Measurements from ENCODE around the gene RHBDF2. TPM values are rescaled to one million over a fixed set of nuclear protein-coding genes. Genes with fewer than 3 reads are reported as not detected.
A peak's percentile ranks its signal among the peaks of the same experiment; 100 is the strongest.

The RHBDF2 gene
- total and polyA plus RNA-seq, 2 donors (not counting 1 experiment from before 2014, with no cell fraction given): 288 to 482 TPM

GRCh38 chr17:76529224-76530094 lies 28.2 kb upstream of the RHBDF2 start:
- Histone ChIP-seq H3K4me2 (replicated peaks; ENCODE audit: low read depth, low read length, poor library complexity, severe bottlenecking) (peak overlapping the region; percentile 98), H3K4me1 (ENCODE audit: control insufficient read depth in 2 of 2, insufficient read depth in 2 of 2, low read length in 2 of 2) (peaks cover 48 to 57% of the 10 kb centered on the region in 2 donors), H3K4me3 (ENCODE audit: control extremely low read depth in 1 of 5, extremely low read depth in 1 of 5, insufficient read depth in 1 of 5, low read depth in 2 of 5, low read length in 4 of 5) (peak overlapping the region in 4 of 5 experiments; percentile 27 to 77 (median 71)), H4K20me1 (ENCODE audit: control insufficient read depth, insufficient read depth, low read length, poor library complexity, severe bottlenecking) (no peaks in the 10 kb centered on the region), H3K9me3 (ENCODE audit: control extremely low read depth in 1 of 3, control insufficient read depth in 2 of 3, insufficient read depth in 1 of 3, low read length in 2 of 3) (no peaks in the 10 kb centered on the region), H3K27ac (ENCODE audit: low read length in 2 of 2) (peak overlapping the region; percentile 97 to 99), H3K79me2 (ENCODE audit: control insufficient read depth, insufficient read depth, low read length) (peaks cover 43% of the 10 kb centered on the region), H3K27me3 (replicated peaks in 1 of 4; ENCODE audit: control extremely low read depth in 1 of 4, control insufficient read depth in 3 of 4, insufficient read depth in 4 of 4, low read length in 3 of 4) (no peaks in the 10 kb centered on the region), H2AFZ (ENCODE audit: insufficient read depth, low read depth, low read length, poor library complexity, severe bottlenecking) (peak overlapping the region; percentile 72), H3K9ac (ENCODE audit: low read length) (peak overlapping the region; percentile 77), H3K36me3 (replicated peaks in 1 of 2; ENCODE audit: control extremely low read depth in 1 of 2, control insufficient read depth in 1 of 2, extremely low read depth in 1 of 2, insufficient read depth in 2 of 2, low read length in 1 of 2) (no peaks in the 10 kb centered on the region)
- TF ChIP-seq CTCF (IDR thresholded peaks at IDR 0.05) (no peak), EZH2 (IDR thresholded peaks at IDR 0.05; ENCODE audit: borderline replicate concordance, insufficient read depth, low read depth, low read length, poor library complexity, severe bottlenecking) (no peak)
- 49% methylated on average over 15 of the region's 20 CpGs for WGBS (ENCODE audit: insufficient coverage)
- Mint-ChIP-seq H3K4me1 (peaks cover 50% of the 10 kb centered on the region), H3K4me3 (peak overlapping the region; percentile 84), H3K9me3 (ENCODE audit: insufficient read depth) (no peaks in the 10 kb centered on the region), H3K27ac (peak overlapping the region; percentile 90), H3K27me3 (no peaks in the 10 kb centered on the region)
- ChIA-PET CTCF (interaction anchor here (0.6 to 5.2 kb wide), 12 partner anchors 8 to 132 kb away, joined by 3 to 52 read pairs (median 8); partner anchors contain the start of genes AANAT, CYGB and PRCD), POLR2A (interaction anchor here (0.5 to 2.9 kb wide), 7 partner anchors 11 to 37 kb away, joined by 3 to 31 read pairs (median 11); partner anchors contain the start of gene RHBDF2)
- intact Hi-C loops (cut with micrococcal nuclease): loop anchor here (5.0 kb wide), 1 partner anchor 143 kb away; no protein-coding TSS in a partner anchor
- no peak for ATAC-seq (ENCODE audit: low read depth)
- peak; percentile 43 for DNase-seq

Measured in B cell (primary cell).